GM19239 (cell line): ENCODE results near the gene ITGA11.

Experiments used
- DNase-seq: peaks from one replicate; pipeline ENCODE4 v3.0.0; 2011; ENCODE audit warnings: low spot score; ENCODE audit not compliant: insufficient read length
- FAIRE-seq: peaks from 2 replicates; lab custom pipeline; 2011; peaks lifted over from hg19 to GRCh38; lab: Jason Lieb, UNC

The ITGA11 gene

GRCh38 chr15:68413363-68414205 lies 18.4 kb downstream of the ITGA11 start:
- FAIRE-seq: no peak
- no peak for DNase-seq

DNA sequence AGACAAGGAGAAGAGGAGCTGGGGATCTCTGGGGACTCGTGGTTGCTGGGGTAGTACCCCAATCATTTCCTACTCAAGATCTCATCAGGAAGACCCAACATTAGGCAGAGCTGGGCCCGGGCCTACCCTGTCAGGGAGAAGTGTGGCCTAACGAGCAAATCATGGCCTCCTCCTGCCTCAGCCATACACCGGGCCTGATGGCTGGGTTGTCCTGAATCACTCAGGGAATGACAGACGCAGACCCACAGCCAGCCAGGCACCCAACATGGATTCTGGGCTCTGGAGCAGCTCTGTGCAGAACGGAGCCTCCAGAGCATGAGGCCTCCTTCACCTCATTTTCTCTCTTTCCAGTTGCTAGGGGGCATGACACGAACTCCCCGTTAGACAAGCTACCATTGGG lies 19.7 kb downstream of the ITGA11 start:
- DNase-seq (no peak), FAIRE-seq (no peak)

DNA sequence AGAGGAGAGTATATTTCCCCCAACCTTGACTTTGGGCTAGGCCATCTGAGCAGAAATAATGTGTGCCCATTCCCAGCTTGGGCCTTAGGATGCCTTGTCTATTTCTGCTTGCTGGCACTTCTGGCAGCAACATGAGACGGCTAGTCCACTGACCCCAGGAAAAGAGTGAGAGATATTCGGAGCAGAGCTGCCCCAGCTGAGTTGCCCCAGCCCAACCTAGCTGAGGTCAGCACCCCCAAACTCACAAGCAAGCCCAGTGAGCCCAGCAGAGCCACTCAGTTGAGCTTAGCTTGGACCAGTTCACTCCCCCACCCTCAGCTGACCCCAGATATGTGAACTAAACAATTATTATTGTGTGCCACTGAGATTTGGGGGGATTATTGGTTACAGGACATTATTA lies 20.2 kb downstream of the ITGA11 start:
- DNase-seq (no peak), FAIRE-seq (no peak)

DNA sequence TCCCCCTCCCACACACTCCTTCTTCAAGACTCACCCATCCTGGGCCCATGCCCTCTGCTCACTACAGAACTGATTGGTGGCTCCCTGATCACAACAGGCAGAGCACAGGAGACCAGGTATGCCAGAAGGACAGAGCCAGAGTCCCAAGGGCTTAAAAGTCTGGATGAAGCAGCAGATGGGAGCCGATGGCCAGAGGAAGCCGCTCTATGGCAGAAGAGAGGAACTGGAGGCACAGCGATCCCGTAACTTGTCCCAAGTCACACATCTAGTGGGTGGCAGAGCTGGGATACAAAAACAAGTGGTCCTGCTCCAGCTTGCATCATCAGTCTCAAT lies 20.7 kb downstream of the ITGA11 start:
- FAIRE-seq (no peak), DNase-seq (no peak)

GRCh38 chr15:68410466-68411342 lies 21.3 kb downstream of the ITGA11 start:
- DNase-seq: no peak

GRCh38 chr15:68409736-68410370 lies 22.1 kb downstream of the ITGA11 start:
- FAIRE-seq (no peak), DNase-seq (no peak)

More at GRCh38 chr15:68410466-68411342, 21.3 kb downstream of the ITGA11 start:
- no peak for FAIRE-seq

DNA sequence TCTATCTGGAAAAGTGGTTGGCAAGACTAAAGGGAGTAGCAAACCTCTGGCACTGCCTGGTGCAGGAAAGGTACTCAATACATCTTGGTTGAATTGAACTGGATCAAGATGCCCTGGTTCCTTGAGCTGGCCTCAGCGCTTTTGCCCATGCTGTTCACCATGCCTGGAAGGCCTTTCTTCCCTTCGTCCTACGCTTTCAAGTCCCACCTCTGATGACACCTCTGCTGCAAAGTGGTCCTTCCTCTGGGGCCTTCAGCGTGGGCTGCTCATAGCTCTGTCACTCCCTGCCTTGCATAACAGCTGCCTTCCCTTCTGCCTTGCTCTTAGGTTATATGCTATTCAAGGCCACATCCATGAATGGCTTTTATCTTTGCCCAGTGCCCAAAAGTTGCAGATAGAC lies 23.0 kb downstream of the ITGA11 start:
- no peak for FAIRE-seq
- no peak for DNase-seq

DNA sequence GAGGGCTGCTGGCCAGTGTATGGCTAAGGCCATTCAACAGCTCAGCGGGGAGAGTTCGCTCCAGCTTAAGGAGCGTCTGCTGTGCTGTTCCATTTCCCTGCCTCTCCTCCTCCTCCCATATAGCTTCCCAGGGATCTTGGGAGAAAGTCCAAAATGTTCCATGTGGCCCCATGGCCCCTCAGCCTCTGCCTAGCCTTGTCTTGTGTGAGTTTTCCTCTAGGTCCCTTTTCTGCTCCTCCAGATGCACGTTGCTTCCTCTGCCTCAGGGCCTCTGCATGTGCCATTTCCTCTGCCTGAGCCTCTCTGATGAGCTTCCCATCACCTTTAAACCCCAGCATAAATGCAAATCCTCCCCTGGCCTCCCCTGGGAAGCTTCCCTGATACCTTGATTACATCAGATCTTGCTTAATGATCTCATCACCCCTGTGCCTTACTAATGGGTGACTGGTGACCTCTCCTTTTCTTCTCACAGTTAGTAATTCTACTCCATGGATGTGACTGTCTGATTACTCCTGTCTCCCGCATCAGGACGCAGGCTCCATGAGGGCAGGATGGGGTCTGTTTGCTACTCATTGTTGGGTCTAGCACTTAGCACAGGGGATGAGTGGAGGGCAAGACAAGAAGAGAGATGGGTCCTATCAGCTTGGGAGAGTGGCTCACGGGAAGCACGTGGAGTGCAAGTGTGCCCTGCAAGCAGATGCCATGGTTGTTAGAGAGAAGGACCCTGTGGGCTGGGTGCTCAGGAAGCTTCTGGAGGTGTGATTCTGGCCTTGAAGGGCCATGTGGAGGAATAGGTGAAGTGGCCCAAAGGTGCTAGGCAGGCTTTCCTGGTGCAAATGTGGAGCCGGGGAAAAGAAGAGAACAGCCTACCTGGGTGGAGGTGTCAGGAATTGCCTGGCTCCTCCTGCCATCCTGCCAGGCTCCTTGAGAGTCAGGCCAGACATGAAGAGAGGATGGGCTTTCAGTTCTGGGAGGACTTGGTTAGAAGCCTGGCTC lies 23.8 kb downstream of the ITGA11 start:
- DNase-seq (no peak), FAIRE-seq (no peak)

DNA sequence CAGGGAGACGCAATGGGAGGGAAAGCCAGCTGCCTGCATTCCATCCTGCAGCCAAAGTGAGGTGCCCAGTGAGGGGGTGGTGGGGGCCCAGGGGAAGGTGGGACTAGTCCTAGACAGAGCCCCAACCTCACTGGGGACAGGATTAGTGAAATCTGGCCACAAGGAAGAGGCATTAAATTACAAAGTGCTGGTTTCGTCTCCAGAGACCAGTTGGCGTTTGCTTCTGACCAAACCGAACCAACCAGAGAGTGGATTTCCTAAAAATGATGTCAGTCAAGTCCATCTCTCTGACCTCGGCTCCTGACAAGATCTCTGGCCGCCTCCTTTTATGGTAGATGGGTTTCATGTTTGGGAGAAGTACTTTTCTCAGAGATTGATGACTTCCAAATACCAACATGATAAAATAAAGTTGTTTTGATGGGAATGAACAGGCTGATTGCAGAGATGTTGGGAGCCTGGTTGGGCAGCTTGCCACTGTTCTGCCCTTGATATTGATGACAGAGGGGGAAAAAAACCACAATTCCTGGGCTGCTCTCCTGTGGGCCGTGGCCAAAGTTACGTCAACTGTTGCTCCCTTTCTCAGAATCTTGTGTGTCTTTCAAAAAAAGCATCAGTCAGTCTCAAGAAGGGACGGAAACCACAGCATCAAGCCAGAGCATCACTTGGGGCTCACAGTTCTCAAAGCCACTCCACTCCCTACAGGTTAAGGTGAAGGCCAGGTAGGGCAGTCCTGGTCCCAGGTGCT lies 24.6 kb downstream of the ITGA11 start:
- DNase-seq: no peak
- no peak for FAIRE-seq

GRCh38 chr15:68405378-68406250 lies 26.3 kb downstream of the ITGA11 start:
- DNase-seq: no peak
- no peak for FAIRE-seq

GRCh38 chr15:68404056-68404798 lies 27.7 kb downstream of the ITGA11 start:
- no peak for DNase-seq
- no peak for FAIRE-seq

GRCh38 chr15:68403161-68403941 lies 28.6 kb downstream of the ITGA11 start:
- DNase-seq (no peak), FAIRE-seq (no peak)

GRCh38 chr15:68402432-68403160 lies 29.4 kb downstream of the ITGA11 start:
- no peak for DNase-seq
- FAIRE-seq: no peak

DNA sequence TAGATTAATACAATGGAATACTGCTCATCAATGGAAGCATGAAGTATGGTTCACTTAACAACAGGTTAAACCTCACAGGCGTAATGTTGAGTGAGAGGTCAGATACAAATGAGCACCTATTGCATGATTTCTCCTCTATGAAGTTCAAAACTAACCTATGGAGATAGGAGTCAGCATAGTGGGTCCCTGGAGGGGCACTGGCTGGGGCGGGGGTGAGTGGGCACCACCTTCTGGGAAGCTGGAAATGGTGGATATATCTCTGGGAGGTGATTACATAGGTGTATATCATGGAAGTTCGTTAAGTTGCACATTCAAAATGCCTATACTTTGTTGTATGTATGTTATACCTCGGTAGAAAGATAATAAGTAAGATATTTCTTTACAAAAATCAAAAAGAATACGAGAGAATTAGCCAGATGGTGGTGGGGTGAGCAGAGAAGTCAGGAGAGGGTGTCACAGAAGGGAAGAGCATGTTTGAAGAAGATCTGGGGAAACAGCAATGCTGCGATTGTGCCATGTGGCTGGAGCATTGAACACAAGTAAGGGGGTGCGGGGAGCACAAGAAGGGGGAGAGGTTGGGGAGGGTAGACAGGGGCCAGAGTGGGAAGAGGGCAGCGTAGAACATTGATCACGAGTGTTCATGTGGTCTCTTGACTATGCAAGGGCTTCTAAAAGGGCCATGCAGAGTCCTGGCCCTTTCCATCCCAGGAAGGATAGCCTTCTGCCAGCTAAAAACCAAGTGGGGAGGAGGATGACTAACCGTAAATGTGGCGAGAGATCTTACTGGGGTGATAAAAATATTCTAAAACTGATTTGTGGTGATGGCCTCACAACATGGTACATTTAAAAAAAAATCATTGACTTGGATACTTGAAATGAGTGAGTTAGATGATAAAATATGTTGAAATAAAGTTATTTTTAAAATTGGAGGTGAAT lies 30.2 kb downstream of the ITGA11 start:
- FAIRE-seq (no peak), DNase-seq (no peak)

GRCh38 chr15:68400066-68400456 lies 31.9 kb downstream of the ITGA11 start:
- FAIRE-seq: peak; percentile 72
- no peak for DNase-seq
